HEK293 (cell line): ENCODE measurements around the gene DOP1A.

Source experiments
- CTCF ChIA-PET: fragments of 350-600 bp; formaldehyde crosslinking; extraction: SDS; loops from one replicate; lab custom pipeline; 2021; ENCODE audit warnings: antibody characterized with exemption; lab: Yijun Ruan, JAX
- POLR2A ChIA-PET: fragments of 300-600 bp; formaldehyde crosslinking; extraction: SDS; loops from one replicate; lab custom pipeline; 2020; ENCODE audit warnings: antibody characterized with exemption, inconsistent platforms; lab: Yijun Ruan, JAX
- H3K27ac ChIP-seq: fragments of 200-500 bp; sonication (Bioruptor generic); 2 replicates; pipeline ENCODE4 v1.5.1; 2014; ENCODE audit warnings: low read depth, low read length, control low read depth, inconsistent platforms; ENCODE audit errors: extremely low read depth
- H3K36me3 ChIP-seq, 2 experiments: fragments of 200-500 bp in 1 of 2; sonication (Bioruptor generic) in 1 of 2; 1 replicate in 1 of 2; 2 replicates in 1 of 2; pipeline ENCODE4 v1.5.1; 2014 to 2017; ENCODE audit warnings: inconsistent platforms in 2 of 2, low read length in 2 of 2; ENCODE audit not compliant: control insufficient read depth in 2 of 2, insufficient read depth in 1 of 2
- H3K4me1 ChIP-seq: fragments of 200-500 bp; sonication (Bioruptor generic); 2 replicates; pipeline ENCODE4 v1.5.1; 2014; ENCODE audit warnings: mild to moderate bottlenecking, low read length, inconsistent platforms; ENCODE audit not compliant: control insufficient read depth, insufficient read depth
- H3K4me3 ChIP-seq: 2 replicates; pipeline ENCODE4 v1.5.1; 2011; ENCODE audit warnings: low read depth, mild to moderate bottlenecking, control low read depth, low read length, moderate library complexity
- H3K9me3 ChIP-seq: fragments of 200-500 bp; sonication (Bioruptor generic); 2 replicates; pipeline ENCODE4 v1.5.1; 2014; ENCODE audit warnings: low read depth, low read length, inconsistent platforms; ENCODE audit not compliant: control insufficient read depth, insufficient read depth
- GLI4 ChIP-seq: fragments of 450-650 bp; formaldehyde crosslinking; IDR thresholded peaks from 2 replicates; pipeline ENCODE4 v1.5.1; 2016; ENCODE audit warnings: missing biosample characterization, missing genetic modification characterization
- KLF10 ChIP-seq: fragments of 450-650 bp; IDR thresholded peaks from 2 replicates; pipeline ENCODE4 v1.5.1; 2018; ENCODE audit warnings: missing biosample characterization, mild to moderate bottlenecking, missing genetic modification characterization
- KLF8 ChIP-seq: fragments of 450-650 bp; formaldehyde crosslinking; IDR thresholded peaks from 2 replicates; pipeline ENCODE4 v1.5.1; 2016; ENCODE audit warnings: missing biosample characterization, missing genetic modification characterization
- PRDM2 ChIP-seq: fragments of 450-650 bp; formaldehyde crosslinking; IDR thresholded peaks from 2 replicates; pipeline ENCODE4 v1.5.1; 2016; ENCODE audit warnings: missing biosample characterization, missing genetic modification characterization, borderline replicate concordance
- PRDM6 ChIP-seq: fragments of 450-650 bp; formaldehyde crosslinking; IDR thresholded peaks from 2 replicates; pipeline ENCODE4 v1.5.1; 2017; ENCODE audit warnings: missing biosample characterization, missing genetic modification characterization
- TRIM28 ChIP-seq: IDR thresholded peaks from 2 replicates; pipeline ENCODE4 v1.6.1; 2011; ENCODE audit warnings: low read length, control low read depth, borderline replicate concordance
- ZNF174 ChIP-seq: fragments of 450-650 bp; formaldehyde crosslinking; IDR thresholded peaks from 2 replicates; pipeline ENCODE4 v1.5.0; 2017; ENCODE audit warnings: missing biosample characterization, mild to moderate bottlenecking, missing genetic modification characterization
- ZNF223 ChIP-seq: fragments of 450-650 bp; formaldehyde crosslinking; IDR thresholded peaks from 2 replicates; pipeline ENCODE4 v1.5.1; 2016; ENCODE audit warnings: missing biosample characterization, missing genetic modification characterization
- ZNF548 ChIP-seq: fragments of 450-650 bp; formaldehyde crosslinking; IDR thresholded peaks from 2 replicates; pipeline ENCODE4 v1.5.1; 2016; ENCODE audit warnings: missing biosample characterization, missing genetic modification characterization
- ZNF549 ChIP-seq: fragments of 450-650 bp; IDR thresholded peaks from 2 replicates; pipeline ENCODE4 v1.5.1; 2018; ENCODE audit warnings: missing biosample characterization, missing genetic modification characterization, mild to moderate bottlenecking, inconsistent platforms, moderate library complexity
- ZNF558 ChIP-seq: fragments of 450-650 bp; formaldehyde crosslinking; IDR thresholded peaks from 2 replicates; pipeline ENCODE4 v1.5.1; 2016; ENCODE audit warnings: missing biosample characterization, missing genetic modification characterization
- ZNF585B ChIP-seq: fragments of 450-650 bp; formaldehyde crosslinking; IDR thresholded peaks from 2 replicates; pipeline ENCODE4 v1.5.1; 2016; ENCODE audit warnings: missing biosample characterization, missing genetic modification characterization
- ZNF639 ChIP-seq: fragments of 450-650 bp; formaldehyde crosslinking; IDR thresholded peaks from 2 replicates; pipeline ENCODE4 v1.5.1; 2016; ENCODE audit warnings: missing biosample characterization, missing genetic modification characterization
- ZNF654 ChIP-seq: fragments of 450-650 bp; formaldehyde crosslinking; IDR thresholded peaks from 2 replicates; pipeline ENCODE4 v1.5.1; 2016; ENCODE audit warnings: low read depth, missing biosample characterization, missing genetic modification characterization
- ZNF660 ChIP-seq: fragments of 450-650 bp; IDR thresholded peaks from 2 replicates; pipeline ENCODE4 v1.5.1; 2018; ENCODE audit warnings: missing biosample characterization, mild to moderate bottlenecking, missing genetic modification characterization
- ZNF692 ChIP-seq: fragments of 450-650 bp; formaldehyde crosslinking; IDR thresholded peaks from 2 replicates; pipeline ENCODE4 v1.5.1; 2016; ENCODE audit warnings: missing biosample characterization, missing genetic modification characterization
- ZNF704 ChIP-seq: fragments of 450-650 bp; formaldehyde crosslinking; IDR thresholded peaks from 2 replicates; pipeline ENCODE4 v1.5.1; 2016; ENCODE audit warnings: missing biosample characterization, missing genetic modification characterization
- ZNF776 ChIP-seq: fragments of 450-650 bp; formaldehyde crosslinking; IDR thresholded peaks from 2 replicates; pipeline ENCODE4 v1.5.0; 2017; ENCODE audit warnings: missing biosample characterization, missing genetic modification characterization, borderline replicate concordance
- ZNF830 ChIP-seq: fragments of 450-650 bp; IDR thresholded peaks from 2 replicates; pipeline ENCODE4 v1.5.0; 2018; ENCODE audit warnings: missing biosample characterization, missing genetic modification characterization, low read depth, mild to moderate bottlenecking, moderate library complexity
- ZSCAN23 ChIP-seq: fragments of 450-650 bp; formaldehyde crosslinking; IDR thresholded peaks from 2 replicates; pipeline ENCODE4 v1.5.1; 2016; ENCODE audit warnings: missing biosample characterization, missing genetic modification characterization

Gene DOP1A

GRCh38 chr6:83215131-83216047, 147.9 kb downstream of the DOP1A start:
- ChIA-PET CTCF (interaction anchor here (0.6 to 9.0 kb wide), 47 partner anchors 8 to 1801 kb away, joined by 3 to 240 read pairs (median 4); partner anchors contain the start of genes DOP1A, PRSS35, RWDD2A and UBE3D), POLR2A (interaction anchor here (1.7 to 2.1 kb wide), 2 partner anchors 148 to 150 kb away, joined by 6 to 11 read pairs; partner anchors contain the start of genes DOP1A and UBE3D)
- Histone ChIP-seq H3K27ac (no peak overlapping the region), H3K36me3 (peaks cover 0 to 15% of the 10 kb centered on the region in 2 experiments; a peak in 1 of 3 replicates), H3K4me3 (no peak overlapping the region), H3K9me3 (no peaks in the 10 kb centered on the region), H3K4me1 (no peaks in the 10 kb centered on the region)
- TF ChIP-seq ZNF654 (tag by site-specific recombination) (peak; percentile 100), ZNF639 (tag by site-specific recombination) (no peak), ZNF558 (tag by site-specific recombination) (0 out of 2 replicates have a peak, but pooled peaks have one; percentile 10), TRIM28 (peak; percentile 53; the same call in 1 of the 2 replicates), ZNF660 (peak; percentile 91), ZNF174 (tag by site-specific recombination) (no peak), ZNF830 (tag by site-specific recombination) (no peak), ZNF692 (no peak), ZNF548 (tag by site-specific recombination) (no peak), GLI4 (tag by site-specific recombination) (no peak), PRDM6 (tag by site-specific recombination) (peak; percentile 55; the same call in 1 of the 2 replicates), KLF10 (tag by site-specific recombination) (no peak), PRDM2 (tag by site-specific recombination) (no peak), ZNF585B (tag by site-specific recombination) (no peak), ZNF776 (tag by site-specific recombination) (no peak), ZSCAN23 (tag by site-specific recombination) (no peak), KLF8 (no peak), ZNF223 (tag by site-specific recombination) (no peak), ZNF549 (tag by site-specific recombination) (no peak), ZNF704 (tag by site-specific recombination) (no peak)
